Hematopoietic multipotent progenitor cell treated with erythropoietin and hydrocortisone succinate and interleukin-3 and kit ligand, for 8 days (in vitro differentiated cells): Measurements from ENCODE around the gene HAPLN3.
A peak's percentile ranks its signal among the peaks of the same experiment; 100 is the strongest.

Experiments
- DNase-seq: peaks from one replicate; pipeline ENCODE4 v3.0.0-alpha.2; 2015

HAPLN3 gene

GRCh38 chr15:88891540-88892254 lies 3.6 kb downstream of the HAPLN3 start:
- DNase-seq = no peak

GRCh38 chr15:88890495-88890894 lies 4.8 kb downstream of the HAPLN3 start:
- no peak for DNase-seq

GRCh38 chr15:88888719-88889118 lies 6.6 kb downstream of the HAPLN3 start:
- no peak for DNase-seq

- no peak for DNase-seq
Observed at GRCh38 chr15:88887068-88887580, 8.2 kb downstream of the HAPLN3 start.

- no peak for DNase-seq
Observed at GRCh38 chr15:88882785-88883184, 12.6 kb downstream of the HAPLN3 start.

- DNase-seq = no peak
Observed at GRCh38 chr15:88881775-88882174, 13.6 kb downstream of the HAPLN3 start.

- no peak for DNase-seq
Observed at GRCh38 chr15:88880944-88881740, 14.2 kb downstream of the HAPLN3 start.

- DNase-seq = peak; percentile 42
Observed at GRCh38 chr15:88878720-88879184, 16.6 kb downstream of the HAPLN3 start.

- DNase-seq = no peak
Observed at GRCh38 chr15:88877906-88878305, 17.4 kb downstream of the HAPLN3 start.

GRCh38 chr15:88877415-88877814 lies 17.9 kb downstream of the HAPLN3 start:
- DNase-seq = no peak

GRCh38 chr15:88876573-88876972 lies 18.8 kb downstream of the HAPLN3 start:
- DNase-seq = no peak

GRCh38 chr15:88874684-88875083 lies 20.7 kb downstream of the HAPLN3 start:
- no peak for DNase-seq

- no peak for DNase-seq
Observed at GRCh38 chr15:88874275-88874674, 21.1 kb downstream of the HAPLN3 start.

- DNase-seq = no peak
Observed at GRCh38 chr15:88873786-88874185, 21.6 kb downstream of the HAPLN3 start.

GRCh38 chr15:88872706-88873105 lies 22.6 kb downstream of the HAPLN3 start:
- DNase-seq = no peak

- DNase-seq = no peak
Observed at GRCh38 chr15:88872106-88872505, 23.2 kb downstream of the HAPLN3 start.

- DNase-seq = no peak
Observed at GRCh38 chr15:88871313-88871712, 24.0 kb downstream of the HAPLN3 start.

- no peak for DNase-seq
Observed at GRCh38 chr15:88866295-88866881, 29.0 kb downstream of the HAPLN3 start.

GRCh38 chr15:88865498-88866099 lies 29.7 kb downstream of the HAPLN3 start:
- DNase-seq = peak; percentile 35

- peak; percentile 31 for DNase-seq
Observed at GRCh38 chr15:88864861-88865497, 30.4 kb downstream of the HAPLN3 start.

- no peak for DNase-seq
Observed at GRCh38 chr15:88863412-88863811, 31.9 kb downstream of the HAPLN3 start.

- DNase-seq = no peak
Observed at GRCh38 chr15:88860212-88860611, 35.1 kb downstream of the HAPLN3 start.

GRCh38 chr15:88859550-88859949 lies 35.8 kb downstream of the HAPLN3 start:
- no peak for DNase-seq
